ENCODE results near the gene LANCL3.
"Not testable (repeated sequence)": the region's sequence is repeated elsewhere in the genome, so short reads cannot be mapped to it uniquely, and the experiment has no call there.

LANCL3 gene

GRCh38 chrX:37571426-37572107 lies at the start of gene LANCL3:
Gene LANCL3 (plus strand): TSS chrX:37571661. CDS start chrX:37571871, 210 bp downstream.
- peak; percentile 2 for DNase-seq

GRCh38 chrX:37523673-37524072 lies 47.8 kb upstream of the LANCL3 start:
- DNase-seq: not testable (repeated sequence)

GRCh38 chrX:37541991-37542390 lies 29.5 kb upstream of the LANCL3 start:
- no peak for DNase-seq

- DNase-seq: no peak
Measured at GRCh38 chrX:37542791-37543190, 28.7 kb upstream of the LANCL3 start.

GRCh38 chrX:37543324-37543723 lies 28.1 kb upstream of the LANCL3 start:
- no peak for DNase-seq

- DNase-seq: not testable (repeated sequence)
Measured at GRCh38 chrX:37544531-37544930, 26.9 kb upstream of the LANCL3 start.

- DNase-seq: no peak
Measured at GRCh38 chrX:37545066-37545465, 26.4 kb upstream of the LANCL3 start.

GRCh38 chrX:37549619-37550018 lies 21.8 kb upstream of the LANCL3 start:
- DNase-seq: not testable (repeated sequence)

- no peak for DNase-seq
Measured at GRCh38 chrX:37553476-37553875, 18.0 kb upstream of the LANCL3 start.

- not testable (repeated sequence) for DNase-seq
Measured at GRCh38 chrX:37565254-37565653, 6.2 kb upstream of the LANCL3 start.

GRCh38 chrX:37570349-37570748 lies 1.1 kb upstream of the LANCL3 start:
- DNase-seq: not testable (repeated sequence)

GRCh38 chrX:37572108-37572587 lies 687 bp downstream of the LANCL3 start:
- peak; percentile 29 for DNase-seq

GRCh38 chrX:37573121-37573520 lies 1.7 kb downstream of the LANCL3 start:
- DNase-seq: not testable (repeated sequence)

- no peak for DNase-seq
Measured at GRCh38 chrX:37578045-37578444, 6.6 kb downstream of the LANCL3 start.

- no peak for DNase-seq
Measured at GRCh38 chrX:37580080-37580479, 8.6 kb downstream of the LANCL3 start.

GRCh38 chrX:37587337-37587736 lies 15.9 kb downstream of the LANCL3 start:
- DNase-seq: not testable (repeated sequence)

GRCh38 chrX:37590047-37590446 lies 18.6 kb downstream of the LANCL3 start:
- DNase-seq: no peak

- no peak for DNase-seq
Measured at GRCh38 chrX:37594755-37595382, 23.4 kb downstream of the LANCL3 start.

- DNase-seq: no peak
Measured at GRCh38 chrX:37599729-37600128, 28.3 kb downstream of the LANCL3 start.

GRCh38 chrX:37603938-37604409 lies 32.5 kb downstream of the LANCL3 start:
- DNase-seq: no peak

- no peak for DNase-seq
Measured at GRCh38 chrX:37607243-37607642, 35.8 kb downstream of the LANCL3 start.

GRCh38 chrX:37608156-37608555 lies 36.7 kb downstream of the LANCL3 start:
- no peak for DNase-seq

GRCh38 chrX:37609727-37610126 lies 38.3 kb downstream of the LANCL3 start:
- no peak for DNase-seq

- no peak for DNase-seq
Measured at GRCh38 chrX:37613933-37614332, 42.5 kb downstream of the LANCL3 start.
